Panc1 (cell line): ENCODE data around the gene KRTAP10-10. TPM values are rescaled to one million over a fixed set of nuclear protein-coding genes. Genes with fewer than 3 reads are reported as not detected.
"Not testable (repeated sequence)": the region's sequence is repeated elsewhere in the genome, so short reads cannot be mapped to it uniquely, and the experiment has no call there.

Experiments
- ATAC-seq: fragments of 200-7000 bp; cut with Tn5 transposase; 2 replicates; pipeline ENCODE4 v1.9.1; 2020; ENCODE audit warnings: mild to moderate bottlenecking, moderate library complexity
- BruUV-seq: library from RNA; stranded (reverse); fragments of 400-500 nt; replicated peaks from 2 replicates; lab custom pipeline; 2021; lab: Mats Ljungman, UMichigan
- CTCF ChIA-PET: fragments of 300-600 bp; sonication (Branson Sonifier 250); formaldehyde crosslinking; loops from one replicate; lab custom pipeline; 2022; ENCODE audit warnings: antibody characterized with exemption; lab: Charles Lee
- POLR2A ChIA-PET: fragments of 300-600 bp; sonication (Branson Sonifier 250); formaldehyde crosslinking; loops from one replicate; lab custom pipeline; 2022; ENCODE audit warnings: antibody characterized with exemption; lab: Charles Lee
- DNase-seq: peaks from one replicate; pipeline ENCODE4 v3.0.0-alpha.2; 2010; ENCODE audit warnings: low read depth, low spot score
- H3K27ac ChIP-seq: 2 replicates; pipeline ENCODE4 v1.5.1; 2011; ENCODE audit warnings: mild to moderate bottlenecking, low read length, inconsistent platforms
- H3K27me3 ChIP-seq: fragments of 200-500 bp; sonication (Bioruptor generic); 2 replicates; pipeline ENCODE4 v1.6.0; 2014; ENCODE audit warnings: low read length, inconsistent platforms; ENCODE audit not compliant: control insufficient read depth, insufficient read depth
- H3K36me3 ChIP-seq: fragments of 200-500 bp; sonication (Bioruptor generic); 2 replicates; pipeline ENCODE4 v1.5.1; 2014; ENCODE audit warnings: inconsistent platforms, mild to moderate bottlenecking, low read length, moderate library complexity; ENCODE audit not compliant: control insufficient read depth, insufficient read depth
- H3K4me1 ChIP-seq: 2 replicates; pipeline ENCODE4 v1.5.1; 2011; ENCODE audit warnings: inconsistent platforms, mild to moderate bottlenecking, low read length, moderate library complexity; ENCODE audit not compliant: control insufficient read depth, insufficient read depth
- H3K4me3 ChIP-seq, 2 experiments: 2 replicates each; pipeline ENCODE4 v1.5.1; 2011 to 2012; ENCODE audit warnings: low read depth in 2 of 2, low read length in 2 of 2, mild to moderate bottlenecking in 2 of 2, inconsistent platforms in 1 of 2, moderate library complexity in 1 of 2
- H3K9me3 ChIP-seq: fragments of 200-500 bp; sonication (Bioruptor generic); 2 replicates; pipeline ENCODE4 v1.5.1; 2014; ENCODE audit warnings: low read depth, mild to moderate bottlenecking, inconsistent platforms, low read length, moderate library complexity; ENCODE audit not compliant: control insufficient read depth, insufficient read depth
- CTCF ChIP-seq: fragments of 450-650 bp; IDR thresholded peaks from 2 replicates; pipeline ENCODE4 v1.5.1; 2017; ENCODE audit warnings: mild to moderate bottlenecking
- POLR2AphosphoS5 ChIP-seq: IDR thresholded peaks from 2 replicates; pipeline ENCODE4 v1.6.1; 2012; ENCODE audit warnings: mild to moderate bottlenecking, low read depth, low read length, moderate library complexity
- REST ChIP-seq, 2 experiments: IDR thresholded peaks; 2 replicates each; pipeline ENCODE4 v1.6.1; 2011 to 2012; ENCODE audit warnings: low read depth in 2 of 2, control low read depth in 1 of 2, low read length in 1 of 2, mild to moderate bottlenecking in 1 of 2, moderate library complexity in 1 of 2; ENCODE audit not compliant: insufficient read depth in 1 of 2
- SIN3A ChIP-seq: IDR thresholded peaks from 2 replicates; pipeline ENCODE4 v1.6.1; 2012; ENCODE audit warnings: low read depth, mild to moderate bottlenecking, low read length, moderate library complexity, borderline replicate concordance; ENCODE audit not compliant: insufficient read depth
- TCF7L2 ChIP-seq: IDR thresholded peaks from 2 replicates; pipeline ENCODE4 v1.6.1; 2011; ENCODE audit warnings: mild to moderate bottlenecking, low read depth, low read length, inconsistent platforms
- in situ Hi-C: cut with HindIII; loops from 2 replicates; pipeline ENCODE4 v1.10.0; 2016; ENCODE audit warnings: low sequenced_read_pairs, low pct_unique_long_range_greater_than_20kb
- intact Hi-C: fragments of 100-400 bp; cut with micrococcal nuclease; formaldehyde crosslinking; loops from one replicate; pipeline ENCODE4 v1.10.0; 2022; ENCODE audit not compliant: unreplicated experiment
- total RNA-seq: library from RNA; stranded (reverse); gene quantifications from one replicate; pipeline ENCODE4 v1.2.1, GENCODE V29; 2021; ENCODE audit not compliant: unreplicated experiment

The KRTAP10-10 gene
- total RNA-seq, 1 experiment from 2014 or later: not detected

- H3K9me3 ChIP-seq, CTCF ChIA-PET, ATAC-seq: not testable (repeated sequence)
Observed at GRCh38 chr21:44627831-44628233, 9.3 kb upstream of the KRTAP10-10 start.

GRCh38 chr21:44628707-44629391 is 8.3 kb upstream of the KRTAP10-10 start:
- TF ChIP-seq TCF7L2 (no peak), REST (IDR thresholded peaks at IDR 0.05; ENCODE audit: insufficient read depth in 1 of 2, low read depth in 2 of 2, low read length in 1 of 2) (no peak), SIN3A (no peak), POLR2AphosphoS5 (no peak), CTCF (no peak)
- Histone ChIP-seq H3K4me3 (no peak overlapping the region), H3K36me3 (no peaks in the 10 kb centered on the region), H3K27ac (no peak overlapping the region), H3K4me1 (no peaks in the 10 kb centered on the region), H3K27me3 (no peaks in the 10 kb centered on the region), H3K9me3 (peaks cover 3% of the 10 kb centered on the region; the same call in 1 of the 2 replicates)
- DNase-seq (no peak), ATAC-seq (no peak)
- ChIA-PET POLR2A (no interaction called here), CTCF (no interaction called here)
- in situ Hi-C loops (no loop called here), intact Hi-C loops (no loop called here)
- BruUV-seq: no TSS peak

More at GRCh38 chr21:44627831-44628233, 9.3 kb upstream of the KRTAP10-10 start:
- H3K27me3 ChIP-seq, intact Hi-C loops, H3K4me1 ChIP-seq, in situ Hi-C loops, H3K27ac ChIP-seq, BruUV-seq, POLR2A ChIA-PET, H3K4me3 ChIP-seq, H3K36me3 ChIP-seq, DNase-seq: not testable (repeated sequence)

- no peak overlapping the region for H3K4me3 ChIP-seq
- no peaks in the 10 kb centered on the region; the same call in 1 of the 2 replicates for H3K9me3 ChIP-seq
- no peak overlapping the region for H3K27ac ChIP-seq
- DNase-seq: no peak
- no peaks in the 10 kb centered on the region for H3K4me1 ChIP-seq
- in situ Hi-C loops (no loop called here), intact Hi-C loops (no loop called here)
- CTCF ChIA-PET: no interaction called here
- POLR2A ChIA-PET: interaction anchor here (0.6 kb wide), 1 partner anchor 15 kb away, joined by 3 read pairs; no protein-coding TSS in a partner anchor
- no peaks in the 10 kb centered on the region for H3K27me3 ChIP-seq
- no peaks in the 10 kb centered on the region for H3K36me3 ChIP-seq
- TF ChIP-seq TCF7L2: no peak
- TF ChIP-seq REST (IDR thresholded peaks at IDR 0.05; ENCODE audit: insufficient read depth in 1 of 2, low read depth in 2 of 2, low read length in 1 of 2): no peak
- no peak for TF ChIP-seq CTCF
- no peak for TF ChIP-seq POLR2AphosphoS5
- no peak for TF ChIP-seq SIN3A
- no TSS peak for BruUV-seq
- ATAC-seq: no peak
Observed at GRCh38 chr21:44630440-44630839, 6.7 kb upstream of the KRTAP10-10 start.
